NCI-H128 (cell line): ENCODE data around the gene ARFGAP1.
"Not testable (repeated sequence)": the region's sequence is repeated elsewhere in the genome, so short reads cannot be mapped to it uniquely, and the experiment has no call there.

Experiments used
- DNase-seq: peaks from one replicate; lab custom pipeline; 2025; ENCODE audit not compliant: unreplicated experiment; lab: John Stamatoyannopoulos, UW

Gene ARFGAP1

GRCh38 chr20:63240004-63240403, 32.6 kb upstream of the ARFGAP1 start:
- no peak for DNase-seq

GRCh38 chr20:63241272-63241671, 31.3 kb upstream of the ARFGAP1 start:
- no peak for DNase-seq

GRCh38 chr20:63242736-63243135, 29.9 kb upstream of the ARFGAP1 start:
- no peak for DNase-seq

DNA sequence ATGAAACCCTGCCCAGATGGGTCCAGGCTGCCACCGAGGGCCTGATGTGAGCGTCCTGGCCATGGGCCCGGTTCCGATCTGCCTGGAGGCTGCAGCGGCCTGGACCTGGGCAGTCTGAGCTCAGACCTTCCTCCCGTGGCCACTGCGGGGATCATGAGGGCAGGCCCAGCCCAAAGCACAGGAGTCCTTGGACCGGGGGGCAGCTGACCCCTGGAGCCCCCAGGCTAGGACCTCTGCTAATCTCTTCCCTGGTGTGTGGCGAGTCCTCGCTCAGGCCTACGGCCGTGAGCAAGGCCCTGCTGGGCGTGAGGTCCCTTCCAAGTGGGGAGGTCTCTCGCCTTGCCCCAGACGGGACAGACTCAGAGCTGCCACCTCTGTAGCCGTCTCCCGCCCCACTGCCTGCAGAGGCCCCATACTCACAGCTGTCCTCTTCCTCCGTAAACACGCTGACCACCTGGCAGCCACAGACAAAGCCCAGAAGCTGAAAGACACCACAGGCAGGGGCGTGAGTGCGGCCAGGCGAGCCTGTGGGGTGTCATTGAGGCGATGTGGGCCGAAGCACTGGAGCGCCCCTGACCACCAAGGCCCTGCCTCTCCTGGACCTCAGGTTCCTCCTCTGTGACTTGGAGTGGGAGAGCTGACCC, 28.9 kb upstream of the ARFGAP1 start:
- DNase-seq = no peak

- no peak for DNase-seq
These were observed 28.1 kb upstream of the ARFGAP1 start for GRCh38 chr20:63244468-63244867.

GRCh38 chr20:63246490-63247288, 25.9 kb upstream of the ARFGAP1 start:
- no peak for DNase-seq

GRCh38 chr20:63247671-63248228, 24.9 kb upstream of the ARFGAP1 start:
- no peak for DNase-seq

GRCh38 chr20:63248835-63249591, 23.6 kb upstream of the ARFGAP1 start:
- DNase-seq = no peak

DNA sequence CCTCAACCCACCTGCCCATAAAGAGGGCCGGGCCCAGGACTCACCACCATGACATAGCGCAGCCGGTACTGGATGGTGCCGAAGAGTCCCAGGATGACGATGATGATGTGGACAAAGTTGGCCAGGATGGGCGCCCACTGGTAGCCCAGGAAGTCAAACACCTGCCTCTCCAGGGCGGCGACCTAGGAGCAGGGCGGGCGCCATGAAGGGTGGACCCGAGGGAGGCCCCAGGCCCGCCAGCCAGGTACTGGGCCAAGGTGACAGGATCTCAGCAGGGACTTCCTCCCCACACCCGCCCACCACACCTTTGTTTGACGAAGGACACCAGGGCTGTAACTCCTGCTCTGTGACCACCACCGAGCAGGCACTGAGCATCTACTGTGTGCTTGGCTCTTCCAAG, 22.7 kb upstream of the ARFGAP1 start:
- no peak for DNase-seq

DNA sequence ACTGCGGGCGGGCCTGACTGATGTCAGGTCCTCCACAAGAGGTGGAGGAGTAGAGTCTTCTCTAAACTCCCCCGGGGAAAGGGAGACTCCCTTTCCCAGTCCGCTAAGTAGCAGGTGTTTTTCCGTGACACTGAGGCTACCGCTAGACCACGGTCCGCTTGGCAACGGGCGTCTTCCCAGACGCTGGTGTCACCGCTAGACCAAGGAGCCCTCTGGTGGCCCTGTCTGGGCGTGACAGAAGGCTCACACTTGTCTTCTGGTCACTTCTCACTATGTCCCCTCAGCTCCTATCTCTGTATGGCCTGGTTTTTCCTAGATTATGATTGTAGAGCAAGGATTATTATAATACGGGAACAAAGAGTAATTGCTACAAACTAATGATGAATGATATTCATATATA, 21.3 kb upstream of the ARFGAP1 start:
- not testable (repeated sequence) for DNase-seq

DNA sequence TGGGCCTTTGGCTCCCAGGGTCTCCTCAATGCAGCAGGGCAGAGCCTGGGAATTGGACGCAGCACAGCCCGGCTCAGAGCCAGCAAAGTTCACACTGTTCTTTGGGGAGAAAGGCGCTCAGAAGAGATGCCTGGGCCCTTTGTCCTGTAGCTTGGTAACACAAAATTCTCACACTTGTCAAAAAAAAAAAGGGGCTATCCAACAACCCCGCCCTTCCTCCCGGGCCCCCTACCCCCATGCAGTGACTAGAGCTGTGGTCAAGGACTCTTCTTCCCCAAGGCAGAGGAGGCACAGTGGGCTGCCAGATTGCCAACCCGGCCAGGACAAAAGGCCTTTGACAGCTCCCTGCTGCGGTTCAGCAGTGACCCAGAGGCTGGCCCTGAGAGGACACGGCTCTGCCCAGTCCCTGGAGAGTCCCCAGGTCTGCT, 20.3 kb upstream of the ARFGAP1 start:
- DNase-seq = no peak

- DNase-seq = no peak
These were observed 19.6 kb upstream of the ARFGAP1 start for GRCh38 chr20:63253065-63253437.

DNA sequence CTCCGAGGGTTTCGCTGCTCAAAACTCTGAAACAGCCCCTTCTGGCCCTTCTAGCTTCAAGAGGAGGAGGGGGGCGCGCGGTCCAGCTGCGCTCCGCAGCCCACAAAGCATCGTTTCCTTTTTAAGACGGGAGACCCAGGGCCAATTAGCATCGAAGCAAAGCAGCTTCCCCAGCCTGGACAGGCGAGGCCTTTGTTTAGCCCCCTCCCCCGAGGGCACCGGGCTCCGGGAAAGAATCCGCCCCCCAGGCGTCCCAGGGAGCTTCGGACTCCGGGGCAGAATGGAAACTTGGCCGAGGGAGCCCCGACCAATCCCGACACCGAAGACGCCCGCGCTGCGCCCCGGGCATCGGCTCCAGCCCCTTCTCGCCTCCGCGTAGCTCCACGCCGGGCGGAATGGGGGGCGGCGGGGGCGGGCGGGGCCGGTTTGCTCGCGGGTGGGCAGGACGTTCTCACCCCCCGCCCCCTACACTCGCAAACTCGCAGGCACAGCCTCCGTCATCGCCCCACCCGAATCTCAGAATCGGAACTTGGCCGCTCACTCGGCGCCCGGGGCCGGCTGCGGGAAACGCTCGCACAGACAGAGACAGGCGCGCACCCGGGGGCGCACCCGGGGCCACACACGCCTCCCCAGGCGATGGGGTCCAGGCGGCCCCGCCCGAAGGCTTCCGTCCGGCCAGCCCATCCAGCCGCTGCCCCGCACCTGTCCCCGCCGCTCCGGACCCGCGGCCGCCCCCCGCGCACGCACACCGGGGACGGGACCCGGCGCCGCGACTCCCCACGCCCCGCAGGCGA, 19.0 kb upstream of the ARFGAP1 start:
- no peak for DNase-seq

- DNase-seq = no peak
These were observed 18.4 kb upstream of the ARFGAP1 start, which contains the start of gene NKAIN4 for GRCh38 chr20:63254232-63254605. Gene NKAIN4 (minus strand): TSS chr20:63254463. CDS start chr20:63254450, 13 bp downstream.

DNA sequence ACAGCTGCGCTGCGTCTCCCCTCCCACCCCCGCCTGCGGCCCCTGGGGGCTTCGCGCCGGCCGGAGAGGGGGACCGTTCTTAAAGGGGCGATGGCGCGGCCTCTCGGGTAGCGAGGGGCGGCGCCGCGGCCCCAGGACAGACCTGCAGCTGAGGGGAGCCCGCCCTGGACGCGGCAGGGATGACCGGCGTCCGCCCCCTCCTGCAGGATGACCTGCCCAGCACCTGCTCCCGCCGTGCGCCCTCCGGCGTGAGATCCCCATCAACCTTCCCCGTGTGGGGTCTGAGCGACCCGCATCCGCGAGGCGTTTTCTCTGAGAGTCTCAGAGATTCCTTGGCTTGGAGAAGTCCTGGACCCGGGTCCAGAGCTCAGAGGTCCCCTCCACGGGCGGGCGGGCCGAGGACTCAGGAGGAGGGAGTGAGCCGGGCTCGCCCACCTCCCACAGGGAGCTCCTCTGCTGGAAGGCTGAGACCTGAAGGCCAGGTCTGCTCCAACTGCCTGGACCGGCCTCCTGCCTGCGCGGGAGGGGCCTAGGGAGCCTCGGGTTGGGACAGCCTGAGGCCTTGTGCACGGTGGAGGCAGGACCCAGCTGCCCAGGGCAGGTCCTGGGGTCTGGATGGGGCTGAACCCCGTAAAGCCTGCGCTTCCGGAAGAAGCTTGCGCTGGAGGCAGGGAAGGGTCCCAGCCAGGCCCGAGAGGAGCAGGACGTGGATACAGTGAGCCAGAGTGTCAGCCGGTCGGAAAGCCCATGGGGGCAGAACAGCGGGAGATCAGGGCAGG, 17.8 kb upstream of the ARFGAP1 start:
- no peak for DNase-seq

- DNase-seq = no peak
These were observed 16.5 kb upstream of the ARFGAP1 start for GRCh38 chr20:63255931-63256704.

DNA sequence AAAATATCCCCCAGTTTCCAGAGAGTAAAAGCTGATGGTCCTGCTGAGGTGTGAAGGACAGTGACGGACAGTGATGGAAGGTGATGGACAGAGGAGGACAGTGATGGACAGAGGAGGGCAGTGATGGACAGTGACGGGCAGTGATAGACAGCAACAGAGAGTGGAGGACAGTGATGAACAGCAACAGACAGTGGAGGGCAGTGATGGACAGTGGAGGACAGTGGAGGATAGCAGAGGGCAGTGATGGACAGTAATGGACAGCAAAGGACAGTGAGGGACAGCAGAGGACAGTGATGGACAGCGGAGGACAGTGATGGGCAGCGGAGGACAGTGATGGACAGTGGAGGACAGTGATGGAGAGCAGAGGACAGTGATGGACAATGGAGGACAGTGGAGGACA, 15.7 kb upstream of the ARFGAP1 start:
- no peak for DNase-seq

GRCh38 chr20:63257629-63258028, 15.0 kb upstream of the ARFGAP1 start:
- no peak for DNase-seq

GRCh38 chr20:63258781-63259180, 13.8 kb upstream of the ARFGAP1 start:
- DNase-seq = no peak
